ENCODE measurements around the gene CACFD1.
A peak's percentile ranks its signal among the peaks of the same experiment; 100 is the strongest.

The CACFD1 gene

DNA sequence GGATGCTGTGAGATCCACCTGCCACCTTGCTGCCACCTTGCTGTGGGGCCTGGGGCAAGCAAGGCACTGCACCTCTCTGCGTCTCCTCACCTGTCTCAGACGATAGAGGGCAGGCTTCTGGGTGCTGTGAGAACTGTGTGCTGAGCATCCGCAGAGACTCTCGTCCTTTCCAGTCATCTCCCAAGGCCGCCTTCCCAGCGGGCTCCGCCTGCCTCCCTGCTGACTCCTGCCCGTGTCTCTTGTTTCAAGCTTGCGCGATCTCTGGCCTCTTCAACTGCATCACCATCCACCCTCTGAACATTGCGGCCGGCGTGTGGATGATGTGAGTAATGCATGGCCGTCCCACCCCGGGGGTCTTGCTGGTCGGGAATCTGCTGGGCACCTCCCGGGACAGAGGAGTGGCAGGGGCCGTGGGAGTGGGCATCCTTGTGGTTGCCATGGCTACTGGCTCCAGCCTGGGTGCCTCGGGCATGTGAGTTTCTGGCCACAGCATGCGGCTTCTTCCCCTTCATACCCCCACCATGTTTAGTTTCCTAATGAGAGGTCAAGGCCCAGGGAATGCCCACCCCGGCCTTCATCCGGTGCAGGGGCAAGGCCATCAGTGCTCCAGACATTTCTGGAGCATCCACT lies 3.6 kb downstream of the CACFD1 start:
- H3K4me3 ChIP-seq (ENCODE audit: low read depth, low read length) = no peak overlapping the region
- TF ChIP-seq, protein P1, sequence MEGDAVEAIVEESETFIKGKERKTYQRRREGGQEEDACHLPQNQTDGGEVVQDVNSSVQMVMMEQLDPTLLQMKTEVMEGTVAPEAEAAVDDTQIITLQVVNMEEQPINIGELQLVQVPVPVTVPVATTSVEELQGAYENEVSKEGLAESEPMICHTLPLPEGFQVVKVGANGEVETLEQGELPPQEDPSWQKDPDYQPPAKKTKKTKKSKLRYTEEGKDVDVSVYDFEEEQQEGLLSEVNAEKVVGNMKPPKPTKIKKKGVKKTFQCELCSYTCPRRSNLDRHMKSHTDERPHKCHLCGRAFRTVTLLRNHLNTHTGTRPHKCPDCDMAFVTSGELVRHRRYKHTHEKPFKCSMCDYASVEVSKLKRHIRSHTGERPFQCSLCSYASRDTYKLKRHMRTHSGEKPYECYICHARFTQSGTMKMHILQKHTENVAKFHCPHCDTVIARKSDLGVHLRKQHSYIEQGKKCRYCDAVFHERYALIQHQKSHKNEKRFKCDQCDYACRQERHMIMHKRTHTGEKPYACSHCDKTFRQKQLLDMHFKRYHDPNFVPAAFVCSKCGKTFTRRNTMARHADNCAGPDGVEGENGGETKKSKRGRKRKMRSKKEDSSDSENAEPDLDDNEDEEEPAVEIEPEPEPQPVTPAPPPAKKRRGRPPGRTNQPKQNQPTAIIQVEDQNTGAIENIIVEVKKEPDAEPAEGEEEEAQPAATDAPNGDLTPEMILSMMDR (IDR thresholded peaks at IDR 0.05; ENCODE audit: control insufficient read depth, extremely low read depth, insufficient read depth) = peak; percentile 70
- no peak for DNase-seq (ENCODE audit: low read depth)

GRCh38 chr9:133463864-133464615 lies 4.3 kb downstream of the CACFD1 start:
- no peak for DNase-seq (ENCODE audit: low read depth)
- H3K4me3 ChIP-seq (ENCODE audit: low read depth, low read length) = no peak overlapping the region
- TF ChIP-seq, protein P1 (IDR thresholded peaks at IDR 0.05; ENCODE audit: control insufficient read depth, extremely low read depth, insufficient read depth) = no peak

DNA sequence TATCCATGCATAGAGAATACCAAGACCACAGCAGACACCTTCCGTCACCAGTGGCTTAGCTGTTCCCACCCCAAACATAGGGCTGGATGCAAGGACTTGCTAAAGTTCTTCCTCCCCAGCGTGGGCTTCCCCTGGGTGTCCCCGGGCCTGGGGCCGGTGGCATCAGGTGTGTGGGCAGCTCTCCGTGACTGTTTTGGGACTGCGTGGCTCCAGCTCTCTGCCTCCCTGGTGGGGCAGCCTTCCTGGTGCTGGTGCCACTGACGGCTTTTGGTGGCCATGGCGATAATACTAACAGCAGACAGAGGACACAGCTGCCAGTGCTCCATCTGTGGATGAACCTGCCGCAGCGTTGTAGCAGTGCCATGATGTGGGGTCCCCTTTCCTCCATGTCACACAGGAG lies 4.9 kb downstream of the CACFD1 start:
- no peak overlapping the region for H3K4me3 ChIP-seq (ENCODE audit: low read depth, low read length)
- no peak for DNase-seq (ENCODE audit: low read depth)
- TF ChIP-seq, protein P1 (IDR thresholded peaks at IDR 0.05; ENCODE audit: control insufficient read depth, extremely low read depth, insufficient read depth) = no peak

- DNase-seq (ENCODE audit: low read depth) = no peak
- TF ChIP-seq, protein P1 (IDR thresholded peaks at IDR 0.05; ENCODE audit: control insufficient read depth, extremely low read depth, insufficient read depth) = no peak
Measured at GRCh38 chr9:133465984-133466383, 6.2 kb downstream of the CACFD1 start.

DNA sequence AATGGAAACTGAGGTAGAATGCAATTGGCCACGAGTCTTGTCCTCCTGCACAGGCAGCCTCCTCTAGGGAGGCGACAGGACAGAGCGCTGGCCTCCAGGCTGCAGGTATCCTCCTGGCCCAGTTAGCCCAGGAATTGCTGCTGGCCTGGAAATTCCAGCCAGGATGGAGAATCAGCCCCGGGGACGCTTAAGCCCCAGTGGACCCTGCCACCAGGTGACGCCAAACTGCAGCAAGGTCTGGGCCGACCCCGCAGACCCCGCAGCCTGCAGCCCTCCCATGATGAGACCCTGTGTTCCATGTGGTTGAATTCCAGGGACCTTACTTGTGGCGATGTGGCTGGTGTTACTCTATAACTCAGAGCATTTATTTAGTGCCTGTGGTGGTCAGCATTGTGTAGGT lies 7.3 kb downstream of the CACFD1 start:
- TF ChIP-seq, protein P1 (IDR thresholded peaks at IDR 0.05; ENCODE audit: control insufficient read depth, extremely low read depth, insufficient read depth) = no peak
- DNase-seq (ENCODE audit: low read depth) = no peak

More at GRCh38 chr9:133465984-133466383, 6.2 kb downstream of the CACFD1 start:
- H3K4me3 ChIP-seq (ENCODE audit: low read depth, low read length) = no peak overlapping the region

GRCh38 chr9:133468374-133468773 lies 8.6 kb downstream of the CACFD1 start:
- DNase-seq (ENCODE audit: low read depth) = no peak
- TF ChIP-seq, protein P1 (IDR thresholded peaks at IDR 0.05; ENCODE audit: control insufficient read depth, extremely low read depth, insufficient read depth) = no peak

More for the DNA sequence above, 7.3 kb downstream of the CACFD1 start:
- no peak overlapping the region for H3K4me3 ChIP-seq (ENCODE audit: low read depth, low read length)

More at GRCh38 chr9:133468374-133468773, 8.6 kb downstream of the CACFD1 start:
- H3K4me3 ChIP-seq (ENCODE audit: low read depth, low read length) = no peak overlapping the region
